ENCODE measurements around the gene GTF2A1.
A peak's percentile ranks its signal among the peaks of the same experiment; 100 is the strongest.
"Not testable (repeated sequence)": the region's sequence is repeated elsewhere in the genome, so short reads cannot be mapped to it uniquely, and the experiment has no call there.

The GTF2A1 gene

GRCh38 chr14:81224222-81224621, 3.5 kb upstream of the GTF2A1 start:
- DNase-seq = no peak

GRCh38 chr14:81223788-81224187, 3.0 kb upstream of the GTF2A1 start:
- DNase-seq = not testable (repeated sequence)

GRCh38 chr14:81222691-81223090, 1.9 kb upstream of the GTF2A1 start:
- DNase-seq = no peak

- no peak for DNase-seq
Measured at GRCh38 chr14:81222126-81222525, 1.4 kb upstream of the GTF2A1 start.

GRCh38 chr14:81221579-81222102, 882 bp upstream of the GTF2A1 start:
- DNase-seq = no peak

- DNase-seq = no peak
Measured at GRCh38 chr14:81220580-81220829, 254 bp downstream of the GTF2A1 start.

- peak; percentile 19 for DNase-seq
Measured at GRCh38 chr14:81219759-81220579, 790 bp downstream of the GTF2A1 start.

GRCh38 chr14:81219210-81219758, 1.5 kb downstream of the GTF2A1 start:
- peak; percentile 96 for DNase-seq

- DNase-seq = peak; percentile 5
Measured at GRCh38 chr14:81211844-81212243, 8.9 kb downstream of the GTF2A1 start.

GRCh38 chr14:81209167-81209836, 11.5 kb downstream of the GTF2A1 start:
- DNase-seq = no peak

GRCh38 chr14:81208489-81208888, 12.3 kb downstream of the GTF2A1 start:
- no peak for DNase-seq

GRCh38 chr14:81206115-81206514, 14.6 kb downstream of the GTF2A1 start:
- DNase-seq = no peak

- no peak for DNase-seq
Measured at GRCh38 chr14:81205639-81206038, 15.1 kb downstream of the GTF2A1 start.

- no peak for DNase-seq
Measured at GRCh38 chr14:81200054-81200453, 20.7 kb downstream of the GTF2A1 start.

GRCh38 chr14:81199084-81199483, 21.7 kb downstream of the GTF2A1 start:
- DNase-seq = no peak

GRCh38 chr14:81198651-81199050, 22.1 kb downstream of the GTF2A1 start:
- DNase-seq = no peak

- no peak for DNase-seq
Measured at GRCh38 chr14:81193924-81194633, 26.7 kb downstream of the GTF2A1 start.

GRCh38 chr14:81192594-81192993, 28.2 kb downstream of the GTF2A1 start:
- DNase-seq = no peak

- no peak for DNase-seq
Measured at GRCh38 chr14:81187832-81188522, 32.8 kb downstream of the GTF2A1 start.

GRCh38 chr14:81179631-81180030, 41.1 kb downstream of the GTF2A1 start:
- DNase-seq = no peak

- no peak for DNase-seq
Measured at GRCh38 chr14:81178063-81178462, 42.7 kb downstream of the GTF2A1 start.

GRCh38 chr14:81177225-81177624, 43.5 kb downstream of the GTF2A1 start:
- DNase-seq = no peak

GRCh38 chr14:81176241-81176640, 44.5 kb downstream of the GTF2A1 start:
- no peak for DNase-seq
